Right lobe of liver (tissue), 6 donors: ENCODE data around the gene YKT6. TPM values are rescaled to one million over a fixed set of nuclear protein-coding genes. Genes with fewer than 3 reads are reported as not detected.
"Not testable (repeated sequence)": the region's sequence is repeated elsewhere in the genome, so short reads cannot be mapped to it uniquely, and the experiment has no call there.

Experiments
- ATAC-seq, 4 donors: fragments of 200-7000 bp; cut with Tn5 transposase; one replicate each; pipeline ENCODE4 v1.9.1; 2020; ENCODE audit warnings: mild to moderate bottlenecking in 4 of 4, moderate library complexity in 4 of 4
- DNase-seq, 3 donors: peaks; one replicate each; pipeline ENCODE4 v3.0.0-alpha.2; 2020
- H3K27ac ChIP-seq, 3 donors: fragments of 200-600 bp; one replicate each; pipeline ENCODE4 v1.8.0; 2022
- H3K27me3 ChIP-seq, 2 donors: fragments of 200-600 bp; one replicate each; pipeline ENCODE4 v1.8.0; 2022
- H3K36me3 ChIP-seq, 4 donors: fragments of 200-600 bp; sonication (generic) in 1 of 4; one replicate each; pipeline versions ENCODE4 v1.5.1 to v1.8.0; 2017 to 2022; ENCODE audit warnings: control low read depth in 1 of 4
- H3K4me1 ChIP-seq, 4 donors: fragments of 200-600 bp; sonication (generic) in 1 of 4; one replicate each; pipeline versions ENCODE4 v1.5.1 to v1.8.0; 2017 to 2022; ENCODE audit warnings: control low read depth in 1 of 4
- H3K4me3 ChIP-seq, 3 donors: fragments of 200-600 bp; one replicate each; pipeline ENCODE4 v1.8.0; 2022
- H3K9me3 ChIP-seq, 4 donors: fragments of 200-600 bp; sonication (generic) in 1 of 4; one replicate each; pipeline versions ENCODE4 v1.5.1 to v1.8.0; 2017 to 2022; ENCODE audit warnings: control low read depth in 1 of 4
- CTCF ChIP-seq, 4 donors: fragments of 200-600 bp in 3 of 4; fragments of 450-650 bp in 1 of 4; IDR thresholded peaks; one replicate each; pipeline versions ENCODE4 v1.5.1 to v1.8.0; 2016 to 2022; ENCODE audit warnings: antibody characterized with exemption in 4 of 4, mild to moderate bottlenecking in 2 of 4
- POLR2A ChIP-seq: fragments of 450-650 bp; IDR thresholded peaks from one replicate; pipeline ENCODE4 v1.6.1; 2017; ENCODE audit warnings: antibody characterized with exemption, mild to moderate bottlenecking
- WGBS: methylation state at CpG from one replicate; pipeline ENCODE4 v1.1.6; 2018; ENCODE audit warnings: low coverage, low lambda C conversion rate; ENCODE audit not compliant: insufficient coverage; ENCODE audit errors: missing lambda C conversion rate; 5-methylcytosine and 5-hydroxymethylcytosine counted together
- intact Hi-C, 2 donors: fragments of 100-400 bp; cut with DNase I; formaldehyde crosslinking; loops; one replicate each; pipeline versions ENCODE4 v1.11.2 to v1.14.1; 2022
- total RNA-seq, 6 experiments: library from RNA; depleted of rRNA in 2 of 6; stranded (reverse); fragments of >200 nt in 2 of 6; fragmentation: NEBNext Ultra II Directional in 3 of 6; extraction: Animal tissue kit (Norgen Biotek cat#: 25700) in 3 of 6; gene quantifications; one replicate each; pipeline versions ENCODE4 v1.1.0 to v1.2.4, GENCODE V29; 2016 to 2023
- donor health status: DM: no; HTN: yes; CAD: no.
- donor health status: DM: no; HTN: no; CAD: no.
- donor health status: DM: no; HTN: no; CAD: no.
- donor health status: DM: no; HTN: yes; CAD: no.
- donor health status: DM: no; HTN: yes; CAD: no.

YKT6 gene
- total RNA-seq, 6 experiments from 2014 or later: 15.0 to 23.8 (median 19.2) TPM

- Histone ChIP-seq H3K9me3 (no peaks in the 10 kb centered on the region), H3K27ac (peak overlapping the region in 1 of 3 donors; percentile 60), H3K4me3 (no peak overlapping the region), H3K27me3 (no peaks in the 10 kb centered on the region), H3K4me1 (peaks cover 0 to 61% (median 30%) of the 10 kb centered on the region in 4 donors), H3K36me3 (no peaks in the 10 kb centered on the region)
- peak; percentile 84 to 96 (median 95) for DNase-seq
- TF ChIP-seq POLR2A (no peak), CTCF (IDR thresholded peaks at IDR 0.05) (no peak)
- intact Hi-C loops: no loop called here
- peak; percentile 52 to 81 (median 77) for ATAC-seq
- WGBS: 11% methylated on average over 3 of the region's 4 CpGs
Measured at GRCh38 chr7:44162179-44162578, 38.6 kb upstream of the YKT6 start.

- Histone ChIP-seq H3K4me3 (no peak overlapping the region), H3K27me3 (no peaks in the 10 kb centered on the region), H3K4me1 (peaks cover 0 to 54% (median 27%) of the 10 kb centered on the region in 4 donors), H3K36me3 (no peaks in the 10 kb centered on the region), H3K27ac (peak overlapping the region in 1 of 3 donors; percentile 60), H3K9me3 (no peaks in the 10 kb centered on the region)
- ATAC-seq (peak; percentile 49 to 56 (median 50)), DNase-seq (peak in 2 of 3 donors; percentile 78 to 79)
- WGBS: no CpG with 5 or more reads among the region's 1 CpG
- no peak for TF ChIP-seq POLR2A
- no peak for TF ChIP-seq CTCF (IDR thresholded peaks at IDR 0.05)
- intact Hi-C loops: no loop called here
Measured at GRCh38 chr7:44162785-44163395, 37.9 kb upstream of the YKT6 start.

GRCh38 chr7:44163591-44163990 is 37.2 kb upstream of the YKT6 start:
- TF ChIP-seq CTCF (IDR thresholded peaks at IDR 0.05): no peak
- TF ChIP-seq POLR2A: no peak
- intact Hi-C loops: no loop called here
- 33% methylated on average over 1 of the region's 1 CpG for WGBS
- no peaks in the 10 kb centered on the region for H3K27me3 ChIP-seq
- no peak for DNase-seq
- no peaks in the 10 kb centered on the region for H3K36me3 ChIP-seq
- peaks cover 0 to 47% (median 24%) of the 10 kb centered on the region in 4 donors for H3K4me1 ChIP-seq
- H3K27ac ChIP-seq: peak overlapping the region in 1 of 3 donors; percentile 60
- no peak overlapping the region for H3K4me3 ChIP-seq
- no peaks in the 10 kb centered on the region for H3K9me3 ChIP-seq
- ATAC-seq: no peak

GRCh38 chr7:44167920-44168319 is 32.9 kb upstream of the YKT6 start:
- H3K4me1 ChIP-seq: peaks cover 0 to 8% (median 2%) of the 10 kb centered on the region in 4 donors
- TF ChIP-seq POLR2A: no peak
- H3K36me3 ChIP-seq: no peaks in the 10 kb centered on the region
- H3K27me3 ChIP-seq: no peaks in the 10 kb centered on the region
- no peak overlapping the region for H3K4me3 ChIP-seq
- no peak for ATAC-seq
- no peak for DNase-seq
- intact Hi-C loops: no loop called here
- no peak overlapping the region for H3K27ac ChIP-seq
- H3K9me3 ChIP-seq: no peaks in the 10 kb centered on the region

GRCh38 chr7:44171901-44172300 is 28.9 kb upstream of the YKT6 start:
- not testable (repeated sequence) for H3K4me1 ChIP-seq, ATAC-seq
- DNase-seq: peak in 1 of 3 donors; percentile 14

More at GRCh38 chr7:44171901-44172300, 28.9 kb upstream of the YKT6 start:
- H3K4me3 ChIP-seq, H3K9me3 ChIP-seq, H3K36me3 ChIP-seq, intact Hi-C loops, H3K27me3 ChIP-seq, H3K27ac ChIP-seq: not testable (repeated sequence)
- WGBS: 83% methylated on average over 7 of the region's 9 CpGs
